Aorta (tissue), 5 donors: ENCODE results near the gene TBC1D16. TPM values are rescaled to one million over a fixed set of nuclear protein-coding genes. Genes with fewer than 3 reads are reported as not detected.

Experiments
- ATAC-seq: fragments of 200-7000 bp; cut with Tn5 transposase; one replicate; pipeline ENCODE4 v1.9.1; 2022; ENCODE audit warnings: moderate library complexity; ENCODE audit not compliant: low FRiP score
- DNase-seq, 2 donors: peaks; one replicate each; pipeline ENCODE4 v3.0.0-alpha.2; 2020
- H3K27ac ChIP-seq, 2 donors: one replicate each; pipeline ENCODE4 v1.5.1; 2013; ENCODE audit warnings: low read length in 2 of 2, mild to moderate bottlenecking in 2 of 2, moderate library complexity in 2 of 2, control low read depth in 1 of 2, inconsistent platforms in 1 of 2, low read depth in 1 of 2
- H3K27me3 ChIP-seq, 2 donors: one replicate each; pipeline ENCODE4 v1.6.1; 2013; ENCODE audit warnings: control low read depth in 1 of 2, low read length in 1 of 2, mild to moderate bottlenecking in 1 of 2, moderate library complexity in 1 of 2; ENCODE audit not compliant: insufficient read depth in 2 of 2, control insufficient read depth in 1 of 2
- H3K36me3 ChIP-seq, 2 donors: one replicate each; pipeline ENCODE4 v1.6.1; 2013; ENCODE audit warnings: control low read depth in 1 of 2, low read length in 1 of 2, mild to moderate bottlenecking in 1 of 2; ENCODE audit not compliant: insufficient read depth in 2 of 2, control insufficient read depth in 1 of 2
- H3K4me1 ChIP-seq, 2 donors: one replicate each; pipeline ENCODE4 v1.6.1; 2013; ENCODE audit warnings: low read length in 2 of 2, control low read depth in 1 of 2, mild to moderate bottlenecking in 1 of 2, moderate library complexity in 1 of 2; ENCODE audit not compliant: insufficient read depth in 2 of 2, control insufficient read depth in 1 of 2
- H3K4me3 ChIP-seq, 2 donors: one replicate each; pipeline ENCODE4 v1.5.1; 2013; ENCODE audit warnings: low read length in 2 of 2, control low read depth in 1 of 2, mild to moderate bottlenecking in 1 of 2
- H3K9me3 ChIP-seq: one replicate; pipeline ENCODE4 v1.6.1; 2013; ENCODE audit warnings: mild to moderate bottlenecking, low read length; ENCODE audit not compliant: control insufficient read depth
- WGBS, 2 donors: extraction: QIAGEN DNeasy Blood & Tissue Kit; methylation state at CpG; one replicate each; pipeline ENCODE4 v1.1.7; 2013; 5-methylcytosine and 5-hydroxymethylcytosine counted together
- intact Hi-C, 2 donors: fragments of 100-400 bp; cut with DNase I; formaldehyde crosslinking; loops; one replicate each; pipeline versions ENCODE4 v1.14.2 to v1.15.0; 2022
- polyA plus RNA-seq, 2 donors: library from polyadenylated mRNA; stranded (reverse); fragments of 200-250 nt; gene quantifications; one replicate each; pipeline ENCODE4 v1.2.3, GENCODE V29; 2013
- total RNA-seq, 2 donors: library from RNA; stranded (reverse); fragmentation: NEBNext Ultra II Directional; extraction: Animal tissue kit (Norgen Biotek cat#: 25700); gene quantifications; one replicate each; pipeline ENCODE4 v1.2.1, GENCODE V29; 2021
- donor health status: healthy with polysubstance abuse.
- donor health status: Bipolar disorder and iron deficiency.
- donor health status: DM: no; HTN: no; CAD: no.
- donor health status: DM: no; HTN: no; CAD: no.
- donor health status: DM: yes; HTN: yes; CAD: no.

TBC1D16 gene
- total and polyA plus RNA-seq, 4 donors = 6.4 to 43.6 (median 27.7) TPM

- Histone ChIP-seq H3K4me3 (no peak overlapping the region), H3K9me3 (no peaks in the 10 kb centered on the region), H3K36me3 (no peaks in the 10 kb centered on the region), H3K4me1 (no peaks in the 10 kb centered on the region), H3K27me3 (no peaks in the 10 kb centered on the region), H3K27ac (no peak overlapping the region)
- WGBS, 2 donors = 70 to 74% methylated on average over 4 of the region's 4 CpGs
- DNase-seq (no peak), ATAC-seq (no peak)
- intact Hi-C loops = no loop called here
Measured at GRCh38 chr17:80045703-80046102, 10.0 kb upstream of the TBC1D16 start.

GRCh38 chr17:80043963-80044362 is 8.3 kb upstream of the TBC1D16 start:
- H3K36me3 ChIP-seq = no peaks in the 10 kb centered on the region
- ATAC-seq (no peak), DNase-seq (no peak)
- no peaks in the 10 kb centered on the region for H3K9me3 ChIP-seq
- WGBS, 2 donors = 95% methylated on average over 6 of the region's 6 CpGs
- H3K27me3 ChIP-seq = no peaks in the 10 kb centered on the region
- no peak overlapping the region for H3K4me3 ChIP-seq
- intact Hi-C loops = loop anchor here in 1 of 2 donors (1.0 kb wide), 1 partner anchor 33 kb away; no protein-coding TSS in a partner anchor
- no peaks in the 10 kb centered on the region for H3K4me1 ChIP-seq
- no peak overlapping the region for H3K27ac ChIP-seq

GRCh38 chr17:80036715-80037477 is 1.2 kb upstream of the TBC1D16 start:
- ATAC-seq = peak; percentile 55
- WGBS, 2 donors = 1 to 2% methylated on average over 44 to 52 of the region's 52 CpGs

GRCh38 chr17:80035937-80036714 is 454 bp upstream of the TBC1D16 start, which contains the start of gene CCDC40:
Gene CCDC40, plus strand, starts transcription at chr17:80036642. Its CDS starts 21 bp downstream, at chr17:80036663.
- DNase-seq (peak; percentile 93 to 95), ATAC-seq (peak; percentile 95)
- Histone ChIP-seq H3K36me3 (no peaks in the 10 kb centered on the region), H3K4me1 (no peaks in the 10 kb centered on the region), H3K4me3 (peak within 1 kb of the TSS; percentile 86 to 98), H3K9me3 (no peaks in the 10 kb centered on the region), H3K27me3 (no peaks in the 10 kb centered on the region), H3K27ac (peak within 1 kb of the TSS in 1 of 2 donors; percentile 75)
- 0% methylated on average over 60 to 89 of the region's 89 CpGs for WGBS, 2 donors
- intact Hi-C loops = loop anchor here in 1 of 2 donors (2.0 kb wide), 1 partner anchor 35 kb away; no protein-coding TSS in a partner anchor

More at GRCh38 chr17:80036715-80037477, 1.2 kb upstream of the TBC1D16 start:
- H3K27me3 ChIP-seq = no peaks in the 10 kb centered on the region
- DNase-seq = peak in 1 of 2 donors; percentile 82
- no peaks in the 10 kb centered on the region for H3K9me3 ChIP-seq
- peak overlapping the region in 1 of 2 donors; percentile 12 for H3K27ac ChIP-seq
- no peaks in the 10 kb centered on the region for H3K4me1 ChIP-seq
- H3K36me3 ChIP-seq = no peaks in the 10 kb centered on the region
- H3K4me3 ChIP-seq = peak overlapping the region; percentile 42 to 98
- intact Hi-C loops = loop anchor here in 1 of 2 donors (2.0 kb wide), 1 partner anchor 34 kb away; no protein-coding TSS in a partner anchor

- H3K27ac ChIP-seq = peak overlapping the region in 1 of 2 donors; percentile 60
- no peaks in the 10 kb centered on the region for H3K27me3 ChIP-seq
- DNase-seq (peak in 1 of 2 donors; percentile 70), ATAC-seq (no peak)
- peak overlapping the region; percentile 86 to 98 for H3K4me3 ChIP-seq
- H3K4me1 ChIP-seq = no peaks in the 10 kb centered on the region
- no peaks in the 10 kb centered on the region for H3K36me3 ChIP-seq
- H3K9me3 ChIP-seq = no peaks in the 10 kb centered on the region
- 1% methylated on average over 53 to 55 of the region's 55 CpGs for WGBS, 2 donors
- intact Hi-C loops = no loop called here
Measured at GRCh38 chr17:80034791-80035686, 633 bp downstream of the TBC1D16 start.

GRCh38 chr17:80033840-80034239 is 1.8 kb downstream of the TBC1D16 start:
- 86 to 89% methylated on average over 4 of the region's 4 CpGs for whole genome bisulfite sequencing, 2 donors
- ATAC-seq = no peak
- DNase-seq = no peak
- Histone ChIP-seq H3K4me3 (no peak overlapping the region), H3K27ac (no peak overlapping the region), H3K4me1 (no peaks in the 10 kb centered on the region), H3K9me3 (no peaks in the 10 kb centered on the region), H3K27me3 (no peaks in the 10 kb centered on the region), H3K36me3 (no peaks in the 10 kb centered on the region)
- intact Hi-C loops = no loop called here

GRCh38 chr17:80032614-80033171 is 3.0 kb downstream of the TBC1D16 start:
- no peaks in the 10 kb centered on the region for H3K4me1 ChIP-seq
- 96% methylated on average over 9 of the region's 9 CpGs for WGBS, 2 donors
- intact Hi-C loops = no loop called here
- no peak overlapping the region for H3K27ac ChIP-seq
- no peaks in the 10 kb centered on the region for H3K9me3 ChIP-seq
- no peaks in the 10 kb centered on the region for H3K27me3 ChIP-seq
- no peak for ATAC-seq
- DNase-seq = no peak
- no peaks in the 10 kb centered on the region for H3K36me3 ChIP-seq
- no peak overlapping the region for H3K4me3 ChIP-seq
